Pancreas (tissue), 10 donors: ENCODE data around the gene MAEL. TPM values are rescaled to one million over a fixed set of nuclear protein-coding genes. Genes with fewer than 3 reads are reported as not detected.

ENCODE experiments used
- ATAC-seq, 4 donors: fragments of 200-7000 bp; cut with Tn5 transposase; one replicate each; pipeline versions ENCODE4 v1.8.0 to v1.9.1; 2020; ENCODE audit warnings: mild to moderate bottlenecking in 4 of 4, moderate library complexity in 4 of 4
- DNase-seq, 6 donors: peaks; one replicate each; pipeline ENCODE4 v3.0.0-alpha.2; 2020
- FAIRE-seq: peaks from 2 replicates; lab custom pipeline; 2012; peaks lifted over from hg19 to GRCh38; lab: Jason Lieb, UNC
- H3K27ac ChIP-seq, 4 donors: fragments of 200-600 bp; sonication (generic); 1 replicate in 3 of 4; 2 replicates in 1 of 4; pipeline versions ENCODE4 v1.5.0 to v1.8.0; 2020
- H3K27me3 ChIP-seq, 4 donors: fragments of 200-600 bp; one replicate each; pipeline ENCODE4 v1.8.0; 2021
- H3K36me3 ChIP-seq, 3 donors: fragments of 200-600 bp; sonication (generic) in 1 of 3; one replicate each; pipeline versions ENCODE4 v1.5.0 to v1.8.0; 2020 to 2021
- H3K4me1 ChIP-seq, 3 donors: fragments of 200-600 bp; one replicate each; pipeline ENCODE4 v1.8.0; 2021
- H3K4me3 ChIP-seq, 4 donors: fragments of 200-600 bp; sonication (generic) in 2 of 4; one replicate each; pipeline versions ENCODE4 v1.5.0 to v1.8.0; 2020 to 2021
- H3K9me3 ChIP-seq, 4 donors: fragments of 200-600 bp; one replicate each; pipeline ENCODE4 v1.8.0; 2021
- WGBS, 2 donors: extraction: QIAGEN DNeasy Blood & Tissue Kit; methylation state at CpG; one replicate each; pipeline ENCODE4 v1.1.7; 2013; 5-methylcytosine and 5-hydroxymethylcytosine counted together
- intact Hi-C, 3 donors: fragments of 100-400 bp; cut with DNase I; formaldehyde crosslinking; loops; one replicate each; pipeline versions ENCODE4 v1.11.1 to v1.14.2; 2022
- polyA plus RNA-seq, 2 donors: library from polyadenylated mRNA; stranded (reverse); fragments of 200-250 nt; gene quantifications; one replicate each; pipeline ENCODE4 v1.2.3, GENCODE V29; 2013
- total RNA-seq, 6 donors: library from RNA; stranded (reverse); fragmentation: NEBNext Ultra II Directional in 4 of 6; extraction: Animal tissue kit (Norgen Biotek cat#: 25700) in 4 of 6; gene quantifications; one replicate each; pipeline versions ENCODE4 v1.2.1 to v1.2.4, GENCODE V29; 2021 to 2023
- TF ChIP-seq, protein P1 (sequence below), 4 donors: fragments of 200-600 bp; sonication (generic) in 3 of 4; IDR thresholded peaks; one replicate each; pipeline versions ENCODE4 v1.5.0 to v1.8.0; 2021; ENCODE audit warnings: antibody characterized with exemption in 4 of 4
- donor health status: healthy with polysubstance abuse.
- donor health status: DM: no; HTN: no; CAD: no; lungs with moderate emphysema.
- donor health status: DM: no; HTN: no; CAD: no.
- donor health status: control.
- donor health status: control.
- donor health status: Bipolar disorder and iron deficiency.
- donor health status: DM: yes; HTN: yes; CAD: no.
- donor health status: DM: no; HTN: no; CAD: no.
- donor health status: DM: no; HTN: no; CAD: no.
- donor health status: DM: yes; HTN: yes; CAD: no.

Gene MAEL
- total and polyA plus RNA-seq, 8 donors = 0.12 to 0.23 TPM; not detected in 6

DNA sequence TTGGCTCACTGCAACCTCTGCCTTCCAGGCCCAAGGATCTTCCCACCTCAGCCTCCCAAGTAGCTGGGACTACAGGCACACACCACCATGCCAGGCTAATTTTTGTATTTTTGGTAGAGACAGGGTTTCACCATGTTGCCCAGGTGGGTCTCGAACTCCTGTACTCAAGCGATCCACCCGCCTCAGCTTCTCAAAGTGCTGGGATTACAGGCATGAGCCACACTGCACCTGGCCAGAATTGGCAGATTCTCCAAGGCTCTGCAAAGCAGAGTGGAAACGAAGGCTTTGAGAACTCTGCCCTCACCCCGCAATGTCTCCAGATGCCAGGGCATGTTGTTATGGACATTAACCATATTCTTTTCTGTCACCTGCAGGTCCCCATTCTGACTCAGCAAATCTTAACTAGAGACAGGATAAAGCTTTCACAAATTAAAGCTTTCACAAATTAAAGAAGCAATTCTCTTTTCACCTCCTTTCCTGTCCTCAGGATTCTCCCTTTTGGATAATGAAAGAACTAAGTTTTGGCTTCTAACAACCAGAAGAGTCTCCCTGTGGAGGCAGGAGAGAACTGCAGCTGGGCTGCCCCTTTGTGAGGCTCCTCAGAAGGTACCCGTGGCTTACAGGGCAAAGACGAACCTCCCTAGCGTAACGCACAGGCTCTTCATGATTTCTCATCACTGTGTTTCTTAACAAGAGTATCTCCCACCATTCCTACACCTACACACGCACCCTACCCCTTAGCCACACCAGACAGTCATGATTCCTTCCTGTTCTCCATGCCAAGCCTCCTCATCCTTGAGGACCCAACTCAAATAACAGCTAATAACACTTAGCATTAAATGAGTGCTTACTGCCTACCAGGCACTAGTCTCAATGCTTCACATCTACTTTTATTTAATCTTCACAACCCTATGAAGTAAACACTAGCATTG is 71.3 kb downstream of the MAEL start:
- Histone ChIP-seq H3K4me3 (no peak overlapping the region), H3K27me3 (no peaks in the 10 kb centered on the region), H3K4me1 (no peaks in the 10 kb centered on the region), H3K9me3 (no peaks in the 10 kb centered on the region), H3K27ac (no peak overlapping the region), H3K36me3 (no peaks in the 10 kb centered on the region)
- DNase-seq = no peak
- no peak for FAIRE-seq
- intact Hi-C loops = loop anchor here (5.0 to 10.0 kb wide), 3 partner anchors 153 to 474 kb away; no protein-coding TSS in a partner anchor
- ATAC-seq = no peak
- WGBS, 2 donors = 54 to 65% methylated on average over 10 of the region's 10 CpGs
- TF ChIP-seq, protein P1, sequence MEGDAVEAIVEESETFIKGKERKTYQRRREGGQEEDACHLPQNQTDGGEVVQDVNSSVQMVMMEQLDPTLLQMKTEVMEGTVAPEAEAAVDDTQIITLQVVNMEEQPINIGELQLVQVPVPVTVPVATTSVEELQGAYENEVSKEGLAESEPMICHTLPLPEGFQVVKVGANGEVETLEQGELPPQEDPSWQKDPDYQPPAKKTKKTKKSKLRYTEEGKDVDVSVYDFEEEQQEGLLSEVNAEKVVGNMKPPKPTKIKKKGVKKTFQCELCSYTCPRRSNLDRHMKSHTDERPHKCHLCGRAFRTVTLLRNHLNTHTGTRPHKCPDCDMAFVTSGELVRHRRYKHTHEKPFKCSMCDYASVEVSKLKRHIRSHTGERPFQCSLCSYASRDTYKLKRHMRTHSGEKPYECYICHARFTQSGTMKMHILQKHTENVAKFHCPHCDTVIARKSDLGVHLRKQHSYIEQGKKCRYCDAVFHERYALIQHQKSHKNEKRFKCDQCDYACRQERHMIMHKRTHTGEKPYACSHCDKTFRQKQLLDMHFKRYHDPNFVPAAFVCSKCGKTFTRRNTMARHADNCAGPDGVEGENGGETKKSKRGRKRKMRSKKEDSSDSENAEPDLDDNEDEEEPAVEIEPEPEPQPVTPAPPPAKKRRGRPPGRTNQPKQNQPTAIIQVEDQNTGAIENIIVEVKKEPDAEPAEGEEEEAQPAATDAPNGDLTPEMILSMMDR (IDR thresholded peaks at IDR 0.05) = no peak

DNA sequence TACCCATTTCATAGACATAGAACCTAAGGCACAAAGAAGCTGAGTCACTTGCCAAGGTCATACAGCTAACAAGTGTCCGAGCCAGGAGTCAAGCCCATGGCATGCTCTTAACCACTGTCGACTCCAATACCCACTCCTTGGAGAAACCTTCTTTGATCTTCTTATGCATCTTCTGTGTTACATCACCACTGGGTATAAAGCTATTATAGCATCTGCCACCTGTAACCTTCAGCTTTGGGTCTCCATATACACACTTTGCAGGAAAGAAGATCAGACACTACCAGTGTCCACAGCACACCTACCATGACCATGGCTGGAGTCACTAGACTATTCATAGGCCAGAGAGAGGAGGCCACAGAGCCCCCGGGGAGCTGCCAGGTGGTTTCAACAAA is 72.0 kb downstream of the MAEL start:
- TF ChIP-seq, protein P1 (IDR thresholded peaks at IDR 0.05) = no peak
- no peaks in the 10 kb centered on the region for H3K4me1 ChIP-seq
- H3K27me3 ChIP-seq = no peaks in the 10 kb centered on the region
- H3K4me3 ChIP-seq = no peak overlapping the region
- no peak overlapping the region for H3K27ac ChIP-seq
- DNase-seq (no peak), ATAC-seq (no peak), FAIRE-seq (no peak)
- H3K9me3 ChIP-seq = no peaks in the 10 kb centered on the region
- intact Hi-C loops = loop anchor here (5.0 to 10.0 kb wide), 3 partner anchors 154 to 474 kb away; no protein-coding TSS in a partner anchor
- no peaks in the 10 kb centered on the region for H3K36me3 ChIP-seq
- 48 to 64% methylated on average over 3 of the region's 3 CpGs for WGBS, 2 donors

DNA sequence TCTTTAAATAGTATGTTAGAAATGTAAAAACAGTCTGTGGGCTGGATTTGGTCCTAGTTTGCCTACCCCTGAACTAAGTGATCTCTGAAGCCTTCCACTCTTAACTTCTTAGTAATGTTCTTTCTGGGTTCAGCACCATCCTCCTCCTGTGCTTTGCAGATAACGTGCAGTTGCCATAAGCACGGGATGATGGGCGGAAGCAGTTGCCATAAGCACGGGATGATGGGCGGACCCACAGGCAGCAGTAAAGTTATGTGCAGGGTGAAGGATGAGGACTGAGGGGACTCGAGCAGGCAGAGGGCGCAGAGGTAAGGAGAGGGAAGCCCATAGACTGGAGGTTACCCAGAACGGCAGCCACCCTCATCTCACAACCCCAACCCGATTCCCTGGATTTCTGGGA is 75.5 kb downstream of the MAEL start:
- TF ChIP-seq, protein P1 (IDR thresholded peaks at IDR 0.05) = no peak
- Histone ChIP-seq H3K36me3 (no peaks in the 10 kb centered on the region), H3K9me3 (no peaks in the 10 kb centered on the region), H3K27me3 (no peaks in the 10 kb centered on the region), H3K27ac (no peak overlapping the region), H3K4me3 (no peak overlapping the region), H3K4me1 (peaks cover 0 to 3% (median 0%) of the 10 kb centered on the region in 3 donors)
- FAIRE-seq (no peak), DNase-seq (no peak), ATAC-seq (no peak)
- intact Hi-C loops = loop anchor here (5.0 to 10.0 kb wide), 4 partner anchors 157 to 470 kb away; no protein-coding TSS in a partner anchor
- 62 to 69% methylated on average over 9 of the region's 9 CpGs for WGBS, 2 donors

DNA sequence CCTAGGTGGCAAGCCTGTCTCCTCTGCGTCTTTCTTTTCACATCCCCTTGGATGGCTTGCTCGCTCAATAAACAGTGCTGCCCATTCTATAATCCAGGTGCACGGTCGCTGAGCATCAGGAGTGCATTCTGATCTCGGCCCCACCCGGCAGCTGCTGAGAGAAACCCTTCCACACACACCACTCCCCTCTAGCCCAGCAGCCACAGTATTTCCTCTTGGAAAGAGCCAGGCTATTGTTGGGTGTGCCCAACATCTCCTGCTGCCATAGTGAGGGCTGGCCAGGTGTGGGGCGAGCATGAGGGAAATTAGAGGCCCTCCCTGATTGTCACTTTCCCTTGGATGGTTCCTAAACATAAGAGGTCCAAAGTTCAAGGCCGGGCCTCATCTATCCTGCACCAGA is 76.4 kb downstream of the MAEL start:
- TF ChIP-seq, protein P1 (IDR thresholded peaks at IDR 0.05) = no peak
- Histone ChIP-seq H3K27me3 (no peaks in the 10 kb centered on the region), H3K27ac (no peak overlapping the region), H3K4me1 (peaks cover 0 to 3% (median 0%) of the 10 kb centered on the region in 3 donors), H3K9me3 (no peaks in the 10 kb centered on the region), H3K4me3 (no peak overlapping the region), H3K36me3 (no peaks in the 10 kb centered on the region)
- intact Hi-C loops = loop anchor here (5.0 to 10.0 kb wide), 3 partner anchors 377 to 469 kb away; no protein-coding TSS in a partner anchor
- FAIRE-seq (no peak), DNase-seq (no peak), ATAC-seq (peak in 1 of 4 donors; percentile 7)
- WGBS, 2 donors = 66 to 67% methylated on average over 8 of the region's 8 CpGs
